ENCODE results near the gene MYO1H.
"Not testable (repeated sequence)": the region's sequence is repeated elsewhere in the genome, so short reads cannot be mapped to it uniquely, and the experiment has no call there.

The MYO1H gene, protein sequence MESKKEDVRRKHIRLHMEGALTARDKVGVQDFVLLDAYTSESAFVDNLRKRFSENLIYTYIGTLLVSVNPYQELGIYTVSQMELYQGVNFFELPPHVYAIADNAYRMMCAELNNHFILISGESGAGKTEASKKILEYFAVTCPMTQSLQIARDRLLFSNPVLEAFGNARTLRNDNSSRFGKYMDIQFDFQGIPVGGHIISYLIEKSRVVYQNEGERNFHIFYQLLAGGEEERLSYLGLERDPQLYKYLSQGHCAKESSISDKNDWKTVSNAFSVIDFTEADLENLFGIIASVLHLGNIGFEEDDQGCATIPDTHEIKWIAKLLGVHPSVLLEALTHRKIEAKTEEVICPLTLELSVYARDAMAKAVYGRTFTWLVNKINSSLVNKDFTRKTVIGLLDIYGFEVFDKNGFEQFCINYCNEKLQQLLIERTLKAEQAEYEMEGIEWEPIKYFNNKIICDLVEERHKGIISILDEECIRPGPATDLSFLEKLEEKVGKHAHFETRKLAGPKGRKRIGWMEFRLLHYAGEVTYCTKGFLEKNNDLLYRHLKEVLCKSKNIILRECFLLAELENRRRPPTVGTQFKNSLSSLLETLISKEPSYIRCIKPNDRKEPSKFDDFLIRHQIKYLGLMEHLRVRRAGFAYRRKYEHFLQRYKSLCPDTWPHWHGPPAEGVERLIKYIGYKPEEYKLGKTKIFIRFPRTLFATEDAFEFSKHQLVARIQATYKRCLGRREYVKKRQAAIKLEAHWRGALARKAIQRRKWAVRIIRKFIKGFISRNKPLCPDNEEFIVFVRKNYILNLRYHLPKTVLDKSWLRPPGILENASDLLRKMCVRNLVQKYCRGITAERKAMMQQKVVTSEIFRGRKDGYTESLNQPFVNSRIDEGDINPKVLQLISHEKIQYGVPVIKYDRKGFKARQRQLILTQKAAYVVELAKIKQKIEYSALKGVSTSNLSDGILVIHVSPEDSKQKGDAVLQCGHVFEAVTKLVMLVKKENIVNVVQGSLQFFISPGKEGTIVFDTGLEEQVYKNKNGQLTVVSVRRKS

DNA sequence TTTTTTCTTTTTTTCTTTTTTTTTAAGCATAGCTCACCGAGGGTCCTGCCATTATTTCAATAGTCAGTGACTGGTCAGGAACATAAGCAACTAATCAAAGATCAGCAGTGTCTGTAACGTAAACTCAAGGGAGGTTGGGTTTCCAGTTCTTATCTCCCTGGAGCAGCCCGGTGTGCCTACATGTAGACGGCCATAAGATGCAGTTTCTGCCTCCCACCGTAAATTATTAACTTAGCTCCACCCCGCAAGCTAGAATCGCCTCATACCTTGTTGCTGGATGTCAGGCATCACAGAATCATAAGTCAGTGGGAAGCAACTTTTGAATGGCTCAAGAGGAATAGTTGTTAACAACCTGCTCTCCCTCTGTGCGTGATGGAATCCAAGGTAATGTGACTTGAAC lies at the start of gene MYO1H:
Gene MYO1H, plus strand, starts transcription at position 312 of the 400 bp plus-strand sequence. Its CDS starts 61 bp downstream, at position 373.
- DNase-seq = no peak

DNA sequence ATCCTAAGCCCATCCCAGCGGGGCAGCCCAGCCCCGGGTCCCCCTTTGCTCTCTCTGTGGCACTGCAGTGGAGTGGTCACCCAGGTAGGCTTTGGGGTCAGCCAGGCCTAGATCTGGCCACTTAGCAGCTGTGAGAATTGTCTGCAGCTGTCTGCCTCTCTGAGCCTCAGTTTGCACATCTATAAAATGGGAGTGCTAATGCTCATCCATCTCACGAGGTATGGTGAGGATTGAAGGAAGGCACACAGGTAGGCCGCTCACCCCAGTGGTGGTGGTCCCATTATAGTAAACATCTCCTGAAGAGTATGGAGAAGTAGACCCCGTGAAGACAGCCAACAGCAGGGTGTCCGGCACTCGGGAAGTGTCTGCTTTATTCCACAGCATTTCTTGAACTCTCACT lies 47.9 kb upstream of the MYO1H start:
- no peak for DNase-seq

DNA sequence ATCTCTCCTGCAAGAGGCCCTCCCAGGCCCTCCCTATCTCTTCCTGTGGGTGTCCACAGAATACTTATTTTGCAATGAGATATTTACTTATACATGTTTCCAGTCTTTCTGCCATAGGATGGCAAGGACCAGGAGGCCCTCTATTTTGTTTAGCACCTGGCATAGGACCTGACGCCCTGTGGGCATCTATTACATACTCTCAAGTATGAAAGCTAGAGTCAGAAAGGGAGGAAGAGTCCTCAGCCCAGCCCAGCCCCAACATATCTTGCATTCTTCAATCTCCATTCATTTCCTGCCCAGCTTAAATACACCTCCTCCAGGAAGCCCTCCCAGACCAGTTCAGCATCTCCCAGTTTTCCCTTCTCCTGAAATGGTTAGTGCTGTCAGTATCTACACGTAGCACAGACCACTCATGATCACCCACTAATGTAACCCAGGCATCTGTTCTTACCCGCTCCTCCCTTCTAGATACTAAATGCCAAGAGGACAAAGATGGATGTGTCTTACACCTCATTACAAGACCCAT lies 46.0 kb upstream of the MYO1H start:
- no peak for DNase-seq

DNA sequence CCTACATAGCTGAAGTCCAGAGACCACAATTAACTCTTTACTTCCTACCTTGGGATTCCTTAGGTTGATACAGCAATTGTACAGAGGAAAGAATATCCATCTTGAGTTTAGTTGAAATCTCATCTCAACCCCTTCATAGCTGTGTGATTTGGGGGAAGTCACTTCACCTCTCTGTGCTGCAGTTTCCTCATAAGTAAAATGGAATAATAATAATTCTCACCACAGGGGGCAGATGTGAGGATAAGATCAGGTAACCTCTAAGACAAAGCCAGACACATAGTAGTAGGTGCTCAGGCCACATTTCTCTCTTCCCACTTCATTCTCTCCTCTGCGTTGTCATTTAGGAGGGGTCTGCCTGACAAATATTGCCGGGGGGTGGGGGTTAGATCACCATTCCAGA lies 45.3 kb upstream of the MYO1H start:
- DNase-seq = peak in 2 of 3 experiments; percentile 30 to 60

DNA sequence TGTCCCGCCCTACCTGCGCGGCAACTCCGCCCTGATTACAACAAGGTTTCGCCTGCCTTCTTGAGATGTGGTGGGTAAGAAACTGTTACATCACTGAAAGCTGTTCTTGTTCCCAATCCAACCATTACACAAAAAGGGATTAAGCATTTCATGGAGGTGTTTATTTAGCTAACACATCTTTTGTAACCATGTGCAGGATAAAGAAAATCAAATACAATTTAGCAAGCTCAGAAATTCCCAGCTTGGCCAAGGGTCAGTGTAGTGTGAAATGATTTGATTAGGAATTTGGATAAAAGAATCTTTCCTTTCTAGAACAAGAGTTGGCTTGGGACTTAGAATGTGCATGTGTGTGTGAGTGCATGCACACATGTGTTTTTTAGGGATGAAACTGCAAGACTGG lies 44.9 kb upstream of the MYO1H start:
- DNase-seq = no peak

DNA sequence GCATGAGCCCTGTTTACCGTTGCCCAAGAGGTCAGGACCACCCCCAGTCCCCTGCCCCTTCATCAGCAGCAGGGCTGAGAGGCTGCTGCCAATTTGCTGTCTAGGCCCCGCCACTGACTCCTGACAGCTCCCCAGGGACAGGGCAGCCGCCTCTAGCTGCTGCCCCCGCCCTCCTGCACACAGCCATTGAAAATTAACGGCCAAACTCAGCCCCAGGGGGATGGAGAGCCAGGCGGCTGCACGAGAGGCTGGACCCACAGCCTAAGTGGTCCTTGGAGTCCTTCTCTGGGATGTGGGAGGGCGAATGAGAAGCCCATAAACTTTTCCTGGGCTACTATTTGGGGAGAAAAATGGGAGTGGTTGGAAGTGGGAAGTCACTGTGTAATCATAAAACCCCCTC lies 43.2 kb upstream of the MYO1H start:
- DNase-seq = peak; percentile 63 to 92 (median 82)

DNA sequence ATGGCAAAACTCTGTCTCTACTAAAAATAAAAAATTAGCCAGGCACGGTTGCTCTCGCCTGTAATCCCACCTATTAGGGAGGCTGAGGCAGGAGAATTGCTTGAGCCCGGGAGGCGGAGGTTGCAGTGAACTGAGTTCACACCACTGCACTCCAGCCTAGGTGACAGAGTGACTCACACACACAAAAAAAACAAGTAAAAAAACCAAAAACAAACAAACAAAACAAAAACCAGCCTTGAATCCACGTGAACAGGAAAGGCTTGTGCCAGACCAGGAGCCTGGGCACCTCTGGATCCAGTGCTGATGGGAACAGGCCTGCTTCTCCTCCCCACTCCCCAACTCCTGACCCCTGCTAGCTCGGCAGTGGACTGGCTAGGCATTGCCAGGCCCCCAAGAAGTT lies 42.2 kb upstream of the MYO1H start:
- DNase-seq = no peak

DNA sequence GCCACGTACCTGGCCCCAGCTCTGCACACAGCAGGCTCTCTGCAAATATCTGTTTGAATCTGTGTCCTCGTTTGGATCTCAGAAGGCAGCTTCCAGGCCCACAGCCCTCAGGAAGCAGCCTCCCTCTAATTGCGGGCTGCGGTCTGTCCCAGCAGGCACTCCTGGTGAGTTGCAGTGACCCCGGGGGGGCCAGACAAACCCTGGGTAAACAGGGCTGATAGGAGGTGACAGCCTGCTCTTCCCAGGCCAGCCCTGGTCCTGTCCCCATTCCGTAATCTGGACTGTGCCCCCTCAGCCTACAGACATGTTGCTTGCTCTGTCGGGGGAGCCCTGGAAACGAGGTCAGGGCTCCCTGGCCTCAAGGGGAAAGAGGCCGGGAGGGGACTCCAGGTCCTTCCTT lies 40.6 kb upstream of the MYO1H start:
- DNase-seq = peak; percentile 23 to 78 (median 61)

DNA sequence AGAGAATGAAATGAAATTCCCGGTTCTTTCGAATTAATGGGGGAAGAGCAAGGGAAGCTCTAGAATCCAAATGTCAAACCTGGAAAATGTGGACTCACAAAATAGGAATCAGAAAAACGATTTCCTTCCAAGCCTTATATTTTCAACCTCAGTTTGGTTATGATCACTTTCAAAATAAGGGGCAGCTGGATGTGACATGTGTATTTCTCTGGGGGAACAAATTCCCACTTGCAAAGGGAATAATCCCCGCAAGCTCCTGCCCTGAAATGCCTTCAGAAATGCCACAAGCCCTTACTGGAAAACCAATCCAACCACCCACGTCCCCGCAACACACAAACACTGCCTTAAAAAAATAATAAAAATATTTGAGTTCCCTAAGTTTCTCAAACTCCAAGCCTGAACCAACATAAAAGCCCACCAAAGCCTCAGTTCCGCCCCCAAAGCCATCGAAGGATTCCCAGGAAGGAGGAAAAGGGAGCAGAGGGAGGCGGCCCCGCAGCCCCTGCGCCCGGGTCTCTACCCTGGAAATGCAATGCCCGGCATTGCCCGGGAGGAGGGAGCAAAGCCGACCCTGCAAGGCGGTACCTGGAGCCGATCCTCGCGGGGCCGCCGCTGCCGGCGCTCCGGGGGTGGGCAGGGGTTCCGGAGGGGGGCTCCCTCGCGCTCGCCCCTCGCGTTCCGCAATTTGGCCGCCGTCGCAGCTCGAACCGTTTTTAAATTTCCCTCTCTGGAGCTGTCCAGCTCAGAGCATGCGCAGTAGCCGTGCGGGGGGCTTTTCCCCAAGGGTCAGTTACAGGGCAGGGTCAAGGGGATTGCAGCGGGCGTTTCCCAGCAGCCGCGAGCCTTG lies 38.9 kb upstream of the MYO1H start, which contains the start of gene FOXN4:
Gene FOXN4, minus strand, starts transcription at position 751 of the 847 bp plus-strand sequence. CDS start 963 bp downstream, outside the sequence.
- peak; percentile 64 to 81 (median 70) for DNase-seq

DNA sequence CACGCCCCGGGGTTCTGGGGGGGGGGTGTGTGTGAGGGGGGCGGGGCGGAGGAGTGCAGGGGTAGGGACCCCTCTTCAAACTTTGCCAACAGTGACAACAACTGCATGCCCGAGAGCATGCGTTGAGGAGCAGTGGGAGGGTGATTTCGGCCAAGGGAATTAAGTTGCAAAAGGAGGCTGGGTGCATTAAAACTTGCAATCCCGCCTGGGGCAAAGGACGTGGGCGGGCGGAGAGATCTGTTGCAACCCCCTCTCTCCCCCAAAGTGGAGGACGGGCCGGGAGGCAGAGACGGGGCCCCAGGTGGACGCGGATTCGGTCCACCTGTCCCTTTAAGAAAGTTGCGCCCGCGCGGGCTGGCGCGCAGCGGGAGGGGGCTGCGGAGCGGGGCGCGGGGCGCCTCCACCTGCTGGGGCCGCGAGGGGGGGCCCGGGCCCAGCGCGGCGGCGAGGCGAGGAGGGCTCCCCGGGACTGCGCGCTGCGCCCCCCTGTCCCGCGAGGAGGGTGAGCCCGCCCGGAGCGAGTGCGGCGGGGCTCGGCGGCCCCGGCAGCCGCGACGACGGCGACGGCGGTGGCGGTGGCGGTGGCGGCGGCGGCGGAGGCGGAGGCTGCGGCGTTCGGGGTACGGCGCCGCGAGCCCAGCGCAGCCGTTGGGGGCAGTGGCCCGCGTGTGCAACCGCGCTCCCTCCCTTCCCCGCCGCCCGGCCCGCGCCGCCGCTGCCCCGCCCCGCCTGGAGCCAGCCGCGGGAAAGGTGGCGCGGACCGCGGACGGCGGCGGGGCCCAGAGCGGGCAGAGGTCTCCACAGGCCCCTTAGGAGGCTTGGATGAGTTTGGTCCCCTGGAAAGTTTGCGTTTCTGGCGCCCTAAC lies 38.1 kb upstream of the MYO1H start:
- peak; percentile 50 to 81 (median 78) for DNase-seq

DNA sequence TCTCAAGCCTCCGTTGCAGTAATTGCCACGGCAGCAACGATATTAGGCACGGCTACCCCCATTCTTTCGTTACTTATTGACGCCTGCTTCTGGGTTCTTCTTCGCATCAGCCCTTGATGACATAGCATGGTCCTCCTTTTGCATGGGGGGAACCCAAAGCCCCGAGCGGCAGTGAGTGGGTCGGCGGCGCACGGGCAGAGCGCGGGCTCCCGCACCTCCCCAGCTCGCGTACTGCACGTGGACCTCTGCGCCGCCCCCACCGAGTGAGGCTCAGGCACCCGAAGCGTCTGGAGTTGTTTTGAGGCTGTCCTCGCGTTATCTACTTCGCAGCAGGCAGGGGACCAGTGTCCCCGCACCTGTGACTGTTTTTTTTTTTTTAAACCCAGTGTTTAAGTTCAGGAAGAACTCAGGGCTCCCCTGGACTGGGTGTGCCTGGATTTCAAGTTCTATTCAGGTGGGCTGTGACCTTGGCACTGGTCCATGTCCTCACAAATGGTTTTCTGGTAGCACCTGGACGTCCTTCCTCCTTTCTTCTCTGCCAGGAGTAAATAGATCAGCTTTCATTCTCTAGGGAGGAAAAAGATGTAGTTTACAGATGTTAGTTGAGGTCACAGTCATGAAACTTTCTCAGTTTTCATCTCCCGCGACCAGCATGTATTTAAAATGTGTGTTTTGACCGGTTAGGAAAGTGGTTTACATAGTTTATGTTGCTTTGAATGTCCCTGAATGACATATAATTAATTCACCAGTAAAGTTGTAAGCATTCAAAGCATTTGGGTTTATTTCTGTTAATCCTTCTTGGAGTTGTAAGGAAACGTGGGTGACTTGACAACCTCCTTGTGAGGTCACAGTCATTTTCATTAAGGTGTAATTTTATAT lies 37.2 kb upstream of the MYO1H start:
- peak; percentile 75 to 93 (median 77) for DNase-seq

DNA sequence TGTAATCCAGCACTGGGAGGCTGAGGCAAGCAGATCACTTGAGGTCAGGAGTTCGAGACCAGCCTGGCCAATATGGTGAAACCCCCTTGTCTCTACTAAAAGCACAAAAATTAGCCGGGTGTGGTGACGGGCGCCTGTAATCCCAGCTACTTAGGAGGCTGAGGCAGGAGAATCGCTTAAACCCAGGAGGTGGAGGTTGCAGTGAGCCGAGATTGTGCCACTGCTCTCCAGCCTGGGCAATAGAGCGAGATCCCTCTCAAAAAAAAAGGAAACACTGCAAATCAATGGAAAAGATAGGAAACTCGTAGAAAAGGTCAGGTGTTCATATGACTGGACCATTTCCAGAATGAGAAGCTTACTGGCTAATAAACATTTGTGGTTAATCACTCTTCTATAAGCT lies 26.4 kb upstream of the MYO1H start:
- DNase-seq = not testable (repeated sequence)

DNA sequence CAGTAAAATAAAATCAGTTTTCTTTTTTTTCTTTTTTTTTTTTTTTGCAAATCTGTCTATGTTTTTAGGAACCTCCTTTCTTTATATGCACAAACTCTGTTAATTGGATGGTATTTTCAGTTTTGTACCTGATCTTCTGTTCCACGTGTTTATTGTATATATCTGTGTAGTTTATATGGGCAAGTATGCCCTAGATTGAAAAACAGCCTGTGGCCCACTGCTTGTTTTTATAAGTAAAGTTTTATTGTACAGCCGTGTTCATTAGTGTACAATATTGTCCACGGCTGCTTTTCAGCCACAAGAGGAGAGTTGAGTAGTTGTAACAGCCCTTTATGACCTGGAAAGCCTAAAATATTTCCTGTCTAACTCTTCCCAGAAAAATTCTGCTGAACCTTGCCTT lies 18.7 kb upstream of the MYO1H start:
- DNase-seq = no peak

DNA sequence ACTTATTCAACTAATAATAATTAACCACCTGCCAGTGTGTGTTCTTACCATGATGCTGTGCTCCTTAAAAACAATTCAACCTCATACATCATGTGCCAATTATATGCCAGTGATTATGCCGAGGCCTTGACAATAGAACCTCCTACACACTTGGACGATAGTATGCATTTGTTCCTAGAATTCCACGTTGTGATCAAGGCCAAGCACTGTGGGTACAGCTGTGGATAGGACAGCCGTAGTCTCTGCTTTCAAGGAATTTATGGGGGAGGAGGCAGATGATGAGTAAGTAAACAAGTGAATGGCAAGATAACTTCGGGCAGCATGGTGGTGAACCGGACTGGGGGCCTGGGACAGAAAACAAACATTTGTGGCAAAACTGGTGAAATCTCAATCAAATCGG lies 18.0 kb upstream of the MYO1H start:
- peak in 1 of 3 experiments; percentile 90 for DNase-seq

DNA sequence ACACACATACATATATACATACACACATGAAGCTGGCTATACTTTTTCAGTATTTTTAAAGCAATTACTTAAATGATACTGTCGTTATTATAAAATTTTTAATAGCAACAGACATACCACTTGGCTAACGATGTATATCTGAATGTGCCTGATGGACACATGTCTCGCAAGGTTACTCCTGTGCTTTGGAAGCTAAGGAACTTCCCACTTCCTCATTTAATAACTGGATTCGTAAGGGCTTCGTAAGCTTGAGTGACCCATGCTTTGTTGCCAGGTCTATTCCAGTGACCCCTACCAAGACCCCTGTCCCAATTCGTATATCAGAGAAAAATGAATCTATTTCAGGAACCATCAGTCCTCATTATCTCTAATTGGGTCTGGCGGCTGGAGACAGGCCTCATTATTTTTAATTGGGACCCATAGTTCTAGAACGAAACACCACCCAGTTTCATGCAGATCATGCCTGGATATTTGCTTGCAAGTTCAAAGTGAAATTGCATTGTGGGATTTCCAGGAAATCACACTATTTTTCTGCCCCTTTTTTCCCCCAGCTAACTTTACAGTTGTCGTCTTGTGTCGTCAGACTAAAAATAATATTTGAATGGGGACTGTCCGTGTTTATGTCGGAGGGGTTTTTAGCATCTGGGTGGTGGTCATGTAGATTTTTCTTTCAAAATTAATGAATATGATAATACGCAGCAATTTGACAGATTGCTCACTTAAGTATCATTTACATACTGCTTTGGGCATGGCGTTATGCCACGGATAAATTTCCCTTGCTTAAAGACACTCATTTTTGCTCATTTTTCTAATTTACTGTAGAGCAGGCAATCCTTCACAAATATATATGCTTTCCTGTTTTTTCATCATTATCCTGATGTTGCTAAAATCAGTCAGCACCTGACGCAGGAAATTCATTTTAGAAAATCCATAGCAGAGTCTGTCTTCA lies 17.1 kb upstream of the MYO1H start:
- peak in 1 of 3 experiments; percentile 49 for DNase-seq

DNA sequence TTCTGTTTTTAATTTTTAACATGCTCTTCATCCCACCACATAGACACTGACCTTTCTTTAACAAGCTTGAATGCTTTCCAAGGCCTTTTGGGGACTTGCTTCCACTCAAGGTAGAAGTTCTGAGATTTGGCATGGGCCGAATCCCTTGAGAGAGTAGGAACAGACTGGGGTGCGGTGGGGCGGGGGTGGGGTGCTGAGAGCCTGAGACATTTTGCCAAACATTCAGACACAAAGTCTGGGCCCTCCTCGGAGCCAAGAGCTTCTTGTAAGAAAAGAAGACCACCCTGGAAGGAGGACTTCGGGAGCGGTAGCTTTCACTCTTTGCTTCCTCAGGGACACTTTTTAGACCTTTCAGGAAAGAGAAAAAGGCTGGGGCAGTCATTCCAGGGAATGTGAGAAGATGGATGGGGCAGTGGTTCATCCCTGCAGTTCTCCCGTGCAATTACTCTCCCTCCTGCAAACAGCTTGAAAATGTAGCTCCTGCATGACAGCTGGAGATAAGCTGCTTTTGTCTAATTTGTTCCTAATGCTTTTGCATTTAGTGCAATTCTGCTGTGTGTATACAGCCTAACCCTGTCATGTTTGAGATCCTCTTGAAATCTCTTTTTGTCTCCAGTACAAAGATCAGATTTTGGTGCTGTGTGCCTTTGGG lies 16.3 kb upstream of the MYO1H start:
- DNase-seq = peak; percentile 10 to 58 (median 53)

DNA sequence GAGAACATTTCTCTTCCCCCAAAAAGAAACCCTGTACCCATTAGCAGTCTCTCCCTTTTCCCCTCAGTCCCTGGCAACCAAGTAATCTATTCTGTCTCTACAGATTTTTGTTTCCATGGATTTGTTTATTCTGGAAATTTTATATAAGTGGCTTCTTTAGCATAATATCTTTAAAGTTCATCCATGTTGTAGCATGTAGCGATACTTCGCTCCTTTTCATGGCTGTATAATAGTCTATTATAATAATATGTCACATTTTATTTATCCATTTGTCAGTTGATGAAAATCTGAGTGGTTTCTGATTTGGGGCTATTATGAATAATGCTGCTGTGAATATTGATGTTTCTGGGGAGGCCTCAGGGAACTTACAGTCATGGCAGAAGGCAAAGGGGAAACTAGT lies 12.8 kb upstream of the MYO1H start:
- no peak for DNase-seq

DNA sequence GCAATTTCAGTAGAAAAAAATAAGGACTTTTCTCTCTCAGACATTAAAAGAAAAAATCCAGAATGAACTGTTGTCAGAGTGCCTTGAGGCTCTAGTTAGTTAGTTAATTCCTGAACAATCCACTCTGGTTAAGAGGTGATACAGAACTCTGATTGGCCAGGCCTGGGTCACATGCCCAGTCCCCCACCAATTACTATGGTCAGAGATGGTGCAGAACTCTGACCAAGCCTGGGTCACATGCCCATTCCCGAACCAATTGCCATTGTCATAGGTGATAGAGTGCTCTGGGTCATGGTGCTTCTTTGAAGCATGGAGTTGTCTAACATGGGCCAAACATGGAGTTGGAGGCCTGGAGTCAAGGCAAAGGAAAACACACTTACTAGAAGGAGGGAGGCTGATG lies 11.1 kb upstream of the MYO1H start:
- no peak for DNase-seq
